ENCODE measurements around the gene SERPINA10. TPM values are rescaled to one million over a fixed set of nuclear protein-coding genes. Genes with fewer than 3 reads are reported as not detected.
A peak's percentile ranks its signal among the peaks of the same experiment; 100 is the strongest.

Gene SERPINA10
- total and polyA plus RNA-seq, 2 of the 13 experiments (the other 11 are each of a cell fraction or from before 2014, with no cell fraction given): 20.1 to 20.2 TPM

- TF ChIP-seq TMF1 (CRISPR knock-in tag; IDR thresholded peaks at IDR 0.05; ENCODE audit: low read depth) (peak; percentile 50; the same call in 1 of the 2 replicates), MEIS2 (CRISPR knock-in tag; IDR thresholded peaks at IDR 0.05) (no peak), ZNF350 (CRISPR knock-in tag; IDR thresholded peaks at IDR 0.05; ENCODE audit: borderline replicate concordance, low read depth) (peak; percentile 79; the same call in 1 of the 2 replicates), ZNF33A (CRISPR knock-in tag; IDR thresholded peaks at IDR 0.05; ENCODE audit: borderline replicate concordance) (no peak), GATAD1 (CRISPR knock-in tag; IDR thresholded peaks at IDR 0.05) (0 out of 2 replicates have a peak, but pooled peaks have one; percentile 16), ZNF572 (CRISPR knock-in tag; IDR thresholded peaks at IDR 0.05) (no peak), ZNF609 (CRISPR knock-in tag; IDR thresholded peaks at IDR 0.05; ENCODE audit: borderline replicate concordance) (peak; percentile 47), ZNF563 (CRISPR knock-in tag; IDR thresholded peaks at IDR 0.05) (peak; percentile 46; the same call in 1 of the 2 replicates), ZNF615 (CRISPR knock-in tag; IDR thresholded peaks at IDR 0.05; ENCODE audit: borderline replicate concordance) (no peak), ZFP36 (IDR thresholded peaks at IDR 0.05; ENCODE audit: borderline replicate concordance, low read depth, low read length, partially characterized antibody) (no peak), ZNF800 (CRISPR knock-in tag; IDR thresholded peaks at IDR 0.05) (no peak), CEBPZ (IDR thresholded peaks at IDR 0.05; ENCODE audit: low read length) (no peak)
- TF ChIP-seq, protein P1, sequence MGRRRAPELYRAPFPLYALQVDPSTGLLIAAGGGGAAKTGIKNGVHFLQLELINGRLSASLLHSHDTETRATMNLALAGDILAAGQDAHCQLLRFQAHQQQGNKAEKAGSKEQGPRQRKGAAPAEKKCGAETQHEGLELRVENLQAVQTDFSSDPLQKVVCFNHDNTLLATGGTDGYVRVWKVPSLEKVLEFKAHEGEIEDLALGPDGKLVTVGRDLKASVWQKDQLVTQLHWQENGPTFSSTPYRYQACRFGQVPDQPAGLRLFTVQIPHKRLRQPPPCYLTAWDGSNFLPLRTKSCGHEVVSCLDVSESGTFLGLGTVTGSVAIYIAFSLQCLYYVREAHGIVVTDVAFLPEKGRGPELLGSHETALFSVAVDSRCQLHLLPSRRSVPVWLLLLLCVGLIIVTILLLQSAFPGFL (CRISPR knock-in tag; IDR thresholded peaks at IDR 0.05): no peak
- TF ChIP-seq, protein P2, sequence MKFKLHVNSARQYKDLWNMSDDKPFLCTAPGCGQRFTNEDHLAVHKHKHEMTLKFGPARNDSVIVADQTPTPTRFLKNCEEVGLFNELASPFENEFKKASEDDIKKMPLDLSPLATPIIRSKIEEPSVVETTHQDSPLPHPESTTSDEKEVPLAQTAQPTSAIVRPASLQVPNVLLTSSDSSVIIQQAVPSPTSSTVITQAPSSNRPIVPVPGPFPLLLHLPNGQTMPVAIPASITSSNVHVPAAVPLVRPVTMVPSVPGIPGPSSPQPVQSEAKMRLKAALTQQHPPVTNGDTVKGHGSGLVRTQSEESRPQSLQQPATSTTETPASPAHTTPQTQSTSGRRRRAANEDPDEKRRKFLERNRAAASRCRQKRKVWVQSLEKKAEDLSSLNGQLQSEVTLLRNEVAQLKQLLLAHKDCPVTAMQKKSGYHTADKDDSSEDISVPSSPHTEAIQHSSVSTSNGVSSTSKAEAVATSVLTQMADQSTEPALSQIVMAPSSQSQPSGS (CRISPR knock-in tag; IDR thresholded peaks at IDR 0.05): no peak; the same call in 1 of the 2 replicates
Measured at GRCh38 chr14:94322648-94323570, 29.8 kb upstream of the SERPINA10 start, which contains the start of gene SERPINA6 (continued).

All from HepG2 (cell line).